Measurements from ENCODE around the gene PRPF31.
A peak's percentile ranks its signal among the peaks of the same experiment; 100 is the strongest.
"Not testable (repeated sequence)": the region's sequence is repeated elsewhere in the genome, so short reads cannot be mapped to it uniquely, and the experiment has no call there.

PRPF31 gene, protein sequence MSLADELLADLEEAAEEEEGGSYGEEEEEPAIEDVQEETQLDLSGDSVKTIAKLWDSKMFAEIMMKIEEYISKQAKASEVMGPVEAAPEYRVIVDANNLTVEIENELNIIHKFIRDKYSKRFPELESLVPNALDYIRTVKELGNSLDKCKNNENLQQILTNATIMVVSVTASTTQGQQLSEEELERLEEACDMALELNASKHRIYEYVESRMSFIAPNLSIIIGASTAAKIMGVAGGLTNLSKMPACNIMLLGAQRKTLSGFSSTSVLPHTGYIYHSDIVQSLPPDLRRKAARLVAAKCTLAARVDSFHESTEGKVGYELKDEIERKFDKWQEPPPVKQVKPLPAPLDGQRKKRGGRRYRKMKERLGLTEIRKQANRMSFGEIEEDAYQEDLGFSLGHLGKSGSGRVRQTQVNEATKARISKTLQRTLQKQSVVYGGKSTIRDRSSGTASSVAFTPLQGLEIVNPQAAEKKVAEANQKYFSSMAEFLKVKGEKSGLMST

GRCh38 chr19:54115109-54116063 is at the start of gene PRPF31, which contains the start of gene TFPT:
Gene PRPF31, plus strand, starts transcription at chr19:54115754. Its CDS starts 2,525 bp downstream, at chr19:54118279.
Gene TFPT, minus strand, starts transcription at chr19:54115657. Its CDS starts 388 bp downstream, at chr19:54115269.
- peak; percentile 84 for DNase-seq

- no peak for DNase-seq
These were observed 46.1 kb upstream of the PRPF31 start for GRCh38 chr19:54069470-54069869.

DNA sequence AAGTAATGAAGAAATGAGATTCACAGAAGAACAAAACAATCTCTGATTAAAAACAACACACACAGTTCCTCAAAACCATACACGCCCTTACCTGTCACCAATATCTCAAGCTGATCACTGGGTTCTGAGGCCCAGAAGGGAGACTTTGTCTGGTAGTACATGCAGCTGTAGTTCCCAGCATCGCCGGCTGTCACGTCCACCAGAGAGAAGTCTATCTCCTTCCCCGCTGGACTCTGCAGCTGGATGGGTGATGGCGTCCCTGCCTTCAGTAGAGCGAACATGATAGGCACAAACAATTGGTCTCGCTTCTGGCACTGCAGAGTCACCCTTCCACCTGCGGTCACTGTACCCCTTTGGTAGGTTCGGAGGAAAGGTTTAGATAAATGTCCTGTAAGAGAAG is 41.7 kb upstream of the PRPF31 start:
- no peak for DNase-seq

DNA sequence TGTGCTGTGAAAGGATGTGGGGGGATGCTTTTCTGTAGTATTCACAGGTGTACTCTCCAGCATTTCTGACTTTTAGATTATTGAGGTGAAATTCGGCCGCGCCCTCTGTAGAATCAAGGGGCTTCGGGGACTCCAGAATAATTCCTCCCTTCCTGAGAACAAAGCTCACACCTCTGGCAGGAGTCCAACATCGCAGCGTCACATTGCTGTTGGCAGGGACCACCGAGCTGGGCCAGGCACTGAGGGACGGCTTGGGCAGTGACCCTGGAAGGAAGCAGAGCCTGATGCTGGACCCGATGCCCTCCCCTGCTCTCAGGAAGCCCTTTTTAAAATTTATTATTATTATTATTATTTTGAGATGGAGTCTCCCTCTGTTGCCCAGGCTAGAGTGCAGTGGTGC is 40.7 kb upstream of the PRPF31 start:
- no peak for DNase-seq

DNA sequence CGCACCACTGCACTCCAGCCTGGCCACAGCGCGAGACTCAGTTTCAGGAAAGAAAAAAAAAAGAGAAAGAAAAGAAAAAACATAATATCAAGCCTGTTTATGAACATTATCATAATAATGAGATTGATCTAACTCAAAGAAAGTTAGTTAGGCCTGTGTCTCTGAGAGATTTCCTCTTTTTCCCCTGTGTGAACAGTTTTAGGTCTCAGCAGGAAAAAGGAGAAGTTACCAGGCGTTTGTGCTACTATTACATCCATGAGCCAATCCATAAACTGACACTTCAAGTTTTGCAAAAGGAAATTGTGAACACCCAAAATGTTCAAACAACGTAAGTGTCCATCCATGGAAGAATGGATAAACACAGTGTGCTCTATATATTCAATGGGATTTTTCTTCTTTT is 38.2 kb upstream of the PRPF31 start:
- no peak for DNase-seq

DNA sequence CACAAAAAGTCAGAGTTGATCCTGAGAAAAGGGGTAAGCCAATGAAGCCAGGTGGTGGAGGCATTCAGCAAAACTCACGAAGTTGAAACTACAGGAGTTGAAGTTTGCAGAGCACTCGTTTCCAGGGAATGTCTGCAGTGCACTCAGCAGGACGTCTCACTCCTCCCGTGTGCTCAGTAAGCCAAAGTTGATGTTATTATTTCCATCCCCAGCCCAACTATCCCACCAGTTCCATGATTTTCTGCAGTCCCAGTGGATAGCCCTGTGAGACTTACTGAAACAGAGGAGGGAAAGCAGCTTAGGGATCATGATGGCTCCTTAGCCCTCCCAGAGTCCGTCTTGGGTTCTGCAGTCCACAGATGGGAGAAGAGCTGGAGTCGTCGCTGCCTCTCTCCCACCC is 34.5 kb upstream of the PRPF31 start, which contains the start of gene TARM1:
TARM1 (minus strand) TSS at position 334 of the 400 bp plus-strand sequence; CDS start at position 309, 25 bp downstream.
- no peak for DNase-seq

DNA sequence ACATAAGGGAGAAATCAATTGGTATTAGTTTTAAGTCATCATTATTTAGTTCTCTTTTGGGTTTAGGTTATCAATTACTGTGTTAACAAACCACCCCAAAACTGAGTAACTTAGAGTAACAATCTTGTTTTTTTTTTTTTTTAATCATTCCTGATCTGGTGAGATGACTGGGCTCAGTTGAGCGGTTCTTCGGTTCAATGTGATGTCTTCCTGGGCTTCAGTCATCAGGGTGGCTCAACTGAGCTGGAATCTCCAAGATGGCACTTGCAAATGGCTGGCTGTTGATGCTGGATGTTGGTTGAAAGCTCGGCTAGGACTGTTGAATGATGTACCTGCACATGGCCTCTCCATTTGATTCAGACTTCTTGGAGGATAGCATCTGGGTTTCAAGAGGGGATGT is 31.1 kb upstream of the PRPF31 start:
- no peak for DNase-seq

DNA sequence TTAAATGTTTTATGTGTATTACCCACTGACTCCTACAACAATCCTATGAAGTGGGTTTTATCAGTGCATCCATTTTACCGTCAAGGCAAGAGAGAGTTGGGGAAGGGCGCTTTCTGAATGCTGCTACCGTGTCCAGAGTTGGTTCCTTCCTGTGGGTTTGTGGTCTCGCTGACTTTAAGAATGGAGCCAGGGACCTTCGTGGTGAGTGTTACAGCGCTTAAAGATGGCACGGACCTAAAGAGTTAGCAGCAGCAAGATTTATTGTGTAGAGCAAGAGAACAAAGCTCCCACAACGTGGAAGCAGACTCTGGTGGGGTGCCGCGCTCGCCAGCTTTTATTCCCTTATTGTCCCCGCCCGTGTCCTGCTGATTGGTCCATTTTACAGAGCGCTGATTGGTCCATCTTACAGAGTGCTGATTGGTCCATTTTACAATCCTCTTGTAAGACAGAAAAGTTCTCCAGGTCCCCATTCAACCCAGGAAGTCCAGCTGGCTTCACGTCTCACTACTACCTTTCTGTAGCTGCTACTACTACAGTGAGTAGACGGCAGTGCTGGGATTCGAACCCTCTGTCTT is 21.0 kb upstream of the PRPF31 start:
- DNase-seq, result no peak

DNA sequence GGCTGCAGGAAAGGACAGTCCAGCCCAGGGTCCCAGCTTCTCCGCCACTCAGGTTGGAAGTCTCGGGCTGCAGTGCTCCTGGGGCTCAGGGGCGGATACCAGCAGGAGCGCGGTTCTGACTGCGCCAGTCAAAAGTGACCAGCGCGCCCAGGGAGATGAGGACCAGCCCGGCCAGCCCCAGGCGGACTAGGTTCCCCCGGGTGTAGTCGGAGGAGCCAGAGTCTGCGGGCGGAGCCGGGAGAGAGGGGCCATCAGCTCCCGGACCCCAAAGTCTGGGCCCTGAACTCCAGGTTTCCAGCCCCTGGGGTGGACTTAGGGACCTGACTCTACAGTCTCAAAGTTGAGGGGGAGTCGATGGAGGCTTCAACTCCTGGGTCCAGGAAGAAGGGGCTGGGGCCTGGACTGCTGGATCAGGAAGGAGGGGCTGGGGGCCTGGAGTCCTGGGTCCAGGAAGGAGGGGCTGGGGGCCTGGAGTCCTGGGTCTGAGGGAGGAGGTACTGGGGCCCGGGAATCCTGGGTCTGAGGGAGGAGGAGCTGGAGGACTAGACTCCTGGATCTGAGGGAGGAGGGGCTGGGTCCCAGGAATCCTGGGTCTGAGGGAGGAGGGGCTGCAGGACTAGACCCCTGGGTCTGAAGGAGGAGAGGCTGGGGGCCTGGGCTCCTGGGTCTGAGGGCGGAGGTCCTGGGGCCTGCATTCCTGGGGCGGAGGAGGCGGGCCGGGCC is 20.3 kb upstream of the PRPF31 start:
- DNase-seq, result no peak

DNA sequence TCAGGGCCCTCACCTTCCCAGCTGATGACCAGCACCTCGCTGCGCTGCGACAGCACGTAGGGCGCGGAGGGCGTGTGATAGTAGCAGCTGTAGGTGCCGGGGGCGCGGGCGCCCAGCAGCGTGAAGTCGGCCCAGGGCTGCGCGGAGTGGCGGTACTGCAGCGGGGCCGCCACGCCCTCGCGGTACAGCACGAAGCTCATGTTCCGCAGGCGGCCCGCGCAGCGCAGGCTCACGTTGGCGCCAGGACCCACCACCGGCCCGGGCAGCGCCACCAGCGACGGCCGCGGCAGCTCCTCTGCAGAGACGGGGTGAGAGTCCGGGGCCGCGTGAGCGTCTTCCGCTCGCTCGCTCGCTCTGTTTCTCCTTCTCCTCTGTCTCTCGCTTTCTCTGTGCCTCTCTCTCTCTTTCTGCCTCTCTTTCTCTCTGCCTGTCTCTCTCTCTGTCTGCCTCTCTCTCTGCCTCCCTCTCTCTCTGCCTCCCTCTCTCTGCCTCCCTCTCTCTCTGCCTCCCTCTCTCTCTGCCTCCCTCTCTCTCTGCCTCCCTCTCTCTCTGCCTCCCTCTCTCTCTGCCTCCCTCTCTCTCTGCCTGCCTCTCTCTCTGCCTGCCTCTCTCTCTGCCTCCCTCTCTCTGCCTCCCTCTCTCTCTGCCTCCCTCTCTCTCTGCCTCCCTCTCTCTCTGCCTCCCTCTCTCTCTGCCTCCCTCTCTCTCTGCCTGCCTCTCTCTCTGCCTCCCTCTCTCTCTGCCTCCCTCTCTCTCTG is 19.5 kb upstream of the PRPF31 start:
- DNase-seq, result not testable (repeated sequence)

- DNase-seq, result no peak
These were observed 18.9 kb upstream of the PRPF31 start for GRCh38 chr19:54096617-54097106.

DNA sequence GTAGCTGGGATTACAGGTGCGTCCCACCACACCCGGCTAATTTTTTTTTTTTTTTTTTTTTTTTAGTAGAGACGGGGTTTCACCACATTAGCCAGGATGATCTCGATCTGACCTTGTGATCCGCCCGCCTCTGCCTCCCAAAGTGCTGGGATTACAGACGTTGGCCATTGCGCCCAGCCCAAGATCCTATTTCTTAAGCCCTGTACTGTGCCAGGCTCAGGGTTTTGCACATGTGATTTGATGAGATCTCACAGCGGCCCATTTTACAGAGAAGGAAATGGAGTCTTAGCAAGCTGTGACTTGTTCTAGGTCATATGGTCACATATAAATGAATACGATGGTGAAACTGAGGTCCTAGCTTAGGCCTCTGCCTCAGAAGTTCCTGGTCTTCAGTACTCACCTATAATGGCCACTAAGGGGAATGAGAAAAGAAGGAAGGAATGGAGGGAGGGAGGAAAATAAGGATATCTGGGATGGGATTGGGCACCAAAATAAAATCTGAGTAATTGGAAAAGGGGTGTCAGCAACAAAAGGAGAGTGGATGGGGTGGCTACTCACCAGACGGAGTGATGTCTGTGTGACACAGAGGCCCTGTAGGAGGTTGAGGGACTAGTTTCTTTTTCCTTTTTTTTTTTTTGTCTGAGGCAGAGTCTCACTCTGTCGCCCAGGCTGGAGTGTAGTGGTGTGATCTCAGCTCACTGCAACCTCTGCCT is 16.2 kb upstream of the PRPF31 start:
- no peak for DNase-seq

GRCh38 chr19:54099903-54100255 is 15.7 kb upstream of the PRPF31 start:
- DNase-seq, result not testable (repeated sequence)

- DNase-seq, result no peak
These were observed 15.0 kb upstream of the PRPF31 start, which contains the start of gene OSCAR for GRCh38 chr19:54100561-54100960. Gene OSCAR, minus strand, starts transcription at chr19:54100803. Its CDS starts 11 bp downstream, at chr19:54100792.

DNA sequence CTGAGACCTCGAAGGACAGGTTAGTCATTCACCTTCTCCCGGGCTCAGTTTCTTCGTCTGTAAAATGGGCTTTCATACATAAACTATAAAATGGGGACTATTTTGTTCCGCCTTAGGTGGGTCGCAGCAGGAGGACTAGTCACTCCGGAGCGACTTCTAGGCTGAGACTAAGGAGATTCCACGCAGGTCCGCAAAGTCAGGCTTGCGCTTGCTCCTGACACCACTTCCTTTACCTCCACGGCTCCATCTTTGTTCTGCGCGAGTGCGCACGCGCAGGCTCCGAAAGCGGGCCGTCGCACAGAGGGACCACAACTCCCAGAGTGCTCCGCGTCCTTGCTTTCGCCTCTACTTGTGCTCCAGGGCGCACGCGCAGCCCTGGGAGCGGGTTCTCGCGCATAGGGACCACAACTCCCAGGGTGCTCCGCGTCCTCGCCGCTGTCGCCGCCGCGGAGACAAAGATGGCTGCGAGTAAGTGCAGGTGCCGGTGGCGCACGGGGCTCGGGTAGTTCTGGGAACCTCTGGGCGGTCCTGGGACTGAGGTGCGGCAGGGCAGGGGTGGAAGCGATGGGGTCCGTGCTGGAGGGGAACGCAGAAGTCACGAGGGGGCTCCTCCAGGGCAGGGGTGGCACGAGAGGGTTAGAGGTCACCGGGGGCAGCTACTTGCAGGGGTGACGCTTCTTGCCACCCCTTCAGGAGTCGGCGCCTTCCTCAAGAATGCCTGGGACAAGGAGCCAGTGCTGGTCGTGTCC is 13.0 kb upstream of the PRPF31 start, which contains the start of gene NDUFA3:
NDUFA3 (plus strand) TSS at position 435 of the 749 bp plus-strand sequence; CDS start at position 459, 24 bp downstream.
- DNase-seq, result peak; percentile 76

DNA sequence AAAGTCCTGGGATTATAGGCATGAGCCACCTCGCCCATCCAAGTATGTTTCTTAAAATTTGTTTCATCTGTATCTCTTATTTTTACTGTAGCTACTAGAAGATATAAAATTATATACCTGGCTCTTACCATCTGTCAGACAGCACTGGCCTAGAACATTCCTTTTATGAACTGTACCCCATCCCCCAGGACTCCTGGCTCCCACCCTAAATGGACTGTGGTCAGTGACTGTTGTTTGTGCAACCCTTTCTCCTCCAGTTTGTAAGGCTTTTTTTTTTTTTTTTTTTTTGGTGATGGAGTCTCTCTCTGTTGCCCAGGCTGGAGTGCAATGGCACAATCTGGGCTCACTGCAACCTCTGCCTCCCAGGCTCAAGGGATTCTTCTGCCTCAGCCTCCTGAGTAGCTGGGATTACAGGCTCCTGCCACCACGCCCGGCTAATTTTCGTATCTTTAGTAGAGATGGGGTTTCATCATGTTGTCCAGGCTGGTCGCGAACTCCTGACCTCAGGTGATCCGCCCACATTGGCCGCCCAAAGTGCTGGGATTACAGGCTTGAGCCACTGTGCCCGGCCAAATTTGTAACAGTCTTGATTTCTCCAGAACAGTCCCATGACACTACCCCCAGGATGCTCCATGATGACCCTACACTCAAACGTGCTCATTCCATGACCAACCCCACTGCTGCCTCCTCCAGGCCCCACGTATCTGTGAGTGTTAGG is 10.4 kb upstream of the PRPF31 start:
- DNase-seq, result no peak

- DNase-seq, result no peak
These were observed 9.8 kb upstream of the PRPF31 start for GRCh38 chr19:54105796-54106195.

GRCh38 chr19:54106716-54107115 is 8.8 kb upstream of the PRPF31 start:
- DNase-seq, result no peak

All from NCI-H1417 treated with DMSO at 0.1 percent for 48 hours (cell line).